Measurements from ENCODE around the gene LPCAT2. TPM values are rescaled to one million over a fixed set of nuclear protein-coding genes. Genes with fewer than 3 reads are reported as not detected.

LPCAT2 gene
- total RNA-seq, 2 donors from 2014 or later: 0.30 to 3.0 TPM

DNA sequence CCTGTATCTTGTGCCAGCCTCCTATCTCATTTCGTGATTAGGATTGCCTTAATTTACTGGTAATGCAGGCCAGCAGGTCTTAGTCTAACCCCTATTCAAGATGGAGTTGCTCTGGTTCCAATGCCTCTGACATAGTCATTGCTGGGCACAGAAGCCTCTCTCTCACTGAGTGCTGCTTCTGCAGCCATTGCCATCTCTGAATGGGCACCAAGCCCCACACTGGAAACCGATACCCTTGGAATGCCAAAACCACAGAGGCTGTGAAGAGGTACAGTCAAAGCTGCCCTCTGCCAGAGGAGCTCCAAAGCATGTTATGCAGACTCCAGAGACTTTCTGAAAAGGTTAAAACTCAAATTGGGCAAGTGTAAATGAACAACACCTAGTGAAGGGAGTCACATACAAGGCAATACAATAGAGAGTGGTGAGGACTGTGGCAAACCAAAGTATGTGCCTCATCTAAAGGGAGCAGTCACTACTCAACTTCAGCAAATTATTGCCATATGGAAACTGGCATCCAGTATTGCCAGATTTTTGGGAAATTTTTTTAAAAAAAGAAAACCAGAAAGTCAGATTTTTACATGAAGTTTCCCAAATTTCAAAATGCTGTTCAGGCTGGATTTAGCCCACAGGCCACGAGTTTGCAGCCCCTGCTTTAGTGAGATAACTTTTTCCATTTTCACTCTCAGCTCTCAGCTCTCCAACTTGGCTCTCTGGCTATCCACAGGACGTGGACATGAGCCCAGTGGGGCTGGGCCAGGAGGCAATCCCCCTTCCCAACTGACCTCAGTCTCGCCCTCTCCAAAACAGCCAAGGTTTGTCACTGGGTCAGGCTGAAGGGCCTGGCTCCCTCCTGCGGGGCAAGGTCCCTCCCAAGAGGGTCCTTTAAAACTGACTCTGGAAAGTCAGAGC, 32.0 kb upstream of the LPCAT2 start:
- no peak for DNase-seq (ENCODE audit: low spot score in 2 of 2)

DNA sequence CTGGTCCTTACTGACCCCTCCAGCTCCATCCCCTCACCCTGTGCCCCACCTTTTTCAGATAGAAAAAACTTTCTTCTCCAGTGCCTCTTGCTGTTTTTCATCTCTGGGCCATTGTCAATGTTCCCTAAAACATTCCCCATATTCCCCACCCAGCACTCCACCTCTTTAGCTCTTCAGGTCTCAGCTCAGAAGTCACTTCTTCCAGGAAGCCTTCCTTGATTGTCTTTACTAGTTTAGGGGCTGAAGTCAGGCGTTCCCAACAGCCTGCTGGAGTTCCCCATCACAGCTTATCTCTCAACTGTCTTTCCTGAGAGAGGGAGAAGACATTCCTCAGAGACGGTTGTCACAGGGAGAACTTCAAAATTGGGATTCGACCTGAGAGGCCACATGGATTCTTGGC, 31.1 kb upstream of the LPCAT2 start:
- no peaks in the 10 kb centered on the region for H3K9me3 Mint-ChIP-seq
- no peak for ATAC-seq
- peaks cover 0 to 4% of the 10 kb centered on the region in 2 donors for H3K36me3 Mint-ChIP-seq
- H3K27ac Mint-ChIP-seq: no peak overlapping the region
- DNase-seq (ENCODE audit: low spot score in 2 of 2): no peak

More for the DNA sequence above, 32.0 kb upstream of the LPCAT2 start:
- no peak for ATAC-seq
- Mint-ChIP-seq H3K9me3 (no peaks in the 10 kb centered on the region), H3K36me3 (peaks cover 0 to 4% of the 10 kb centered on the region in 2 donors), H3K27ac (no peak overlapping the region)

DNA sequence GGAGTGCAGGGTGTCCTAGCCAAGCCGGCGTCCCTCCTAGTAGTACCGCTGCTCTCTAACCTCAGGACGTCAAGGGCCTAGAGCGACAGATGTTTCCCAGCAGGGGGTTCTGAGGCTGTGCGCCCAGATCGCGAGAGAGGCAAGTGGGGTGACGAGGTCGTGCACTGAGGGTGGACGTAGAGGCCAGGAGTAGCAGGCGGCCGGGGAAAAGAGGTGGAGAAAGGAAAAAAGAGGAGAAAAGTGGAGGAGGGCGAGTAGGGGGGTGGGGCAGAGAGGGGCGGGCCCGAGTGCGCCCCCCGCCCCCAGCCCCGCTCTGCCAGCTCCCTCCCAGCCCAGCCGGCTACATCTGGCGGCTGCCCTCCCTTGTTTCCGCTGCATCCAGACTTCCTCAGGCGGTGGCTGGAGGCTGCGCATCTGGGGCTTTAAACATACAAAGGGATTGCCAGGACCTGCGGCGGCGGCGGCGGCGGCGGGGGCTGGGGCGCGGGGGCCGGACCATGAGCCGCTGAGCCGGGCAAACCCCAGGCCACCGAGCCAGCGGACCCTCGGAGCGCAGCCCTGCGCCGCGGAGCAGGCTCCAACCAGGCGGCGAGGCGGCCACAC, 29.9 kb upstream of the LPCAT2 start, which contains the start of gene MMP2:
Gene MMP2 (plus strand): TSS at position 372 of the 603 bp plus-strand sequence. CDS start 282 bp downstream, outside the sequence.
- DNase-seq (ENCODE audit: low spot score in 2 of 2) (no peak), ATAC-seq (peak in 1 of 2 donors; percentile 24)
- Mint-ChIP-seq H3K36me3 (peaks cover 0 to 4% of the 10 kb centered on the region in 2 donors), H3K27ac (no peak within 1 kb of the TSS), H3K9me3 (peaks cover 0 to 3% of the 10 kb centered on the region in 2 donors)

DNA sequence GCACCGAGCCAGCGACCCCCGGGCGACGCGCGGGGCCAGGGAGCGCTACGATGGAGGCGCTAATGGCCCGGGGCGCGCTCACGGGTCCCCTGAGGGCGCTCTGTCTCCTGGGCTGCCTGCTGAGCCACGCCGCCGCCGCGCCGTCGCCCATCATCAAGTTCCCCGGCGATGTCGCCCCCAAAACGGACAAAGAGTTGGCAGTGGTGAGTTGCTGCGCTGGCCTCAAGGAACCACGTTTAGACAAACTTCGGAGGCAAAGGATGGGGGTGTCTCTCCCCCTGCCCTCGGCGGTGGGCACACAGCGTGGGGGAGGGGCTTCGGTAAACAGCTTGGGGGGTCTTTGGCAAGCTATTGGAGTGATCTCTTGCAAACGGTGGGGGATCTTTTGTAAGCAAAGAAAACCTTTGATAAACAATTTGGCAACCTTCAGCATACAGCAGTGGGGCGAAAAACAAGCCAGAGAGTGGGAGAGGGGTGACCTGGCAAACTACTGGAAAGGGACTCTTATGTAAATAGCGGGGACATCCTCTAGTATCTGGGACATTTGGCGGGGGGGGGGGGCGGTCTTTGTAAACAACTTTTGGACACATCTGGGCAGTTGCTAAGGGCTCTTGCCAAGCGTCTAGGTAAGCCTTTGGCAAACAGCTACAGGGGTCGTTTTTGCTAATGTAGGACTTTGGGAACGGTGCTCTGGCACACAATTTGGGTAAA, 29.3 kb upstream of the LPCAT2 start:
- DNase-seq (ENCODE audit: low spot score in 2 of 2) (no peak), ATAC-seq (peak in 1 of 2 donors; percentile 18)
- Mint-ChIP-seq H3K36me3 (peaks cover 0 to 4% of the 10 kb centered on the region in 2 donors), H3K27ac (no peak overlapping the region), H3K9me3 (peaks cover 0 to 6% of the 10 kb centered on the region in 2 donors)

DNA sequence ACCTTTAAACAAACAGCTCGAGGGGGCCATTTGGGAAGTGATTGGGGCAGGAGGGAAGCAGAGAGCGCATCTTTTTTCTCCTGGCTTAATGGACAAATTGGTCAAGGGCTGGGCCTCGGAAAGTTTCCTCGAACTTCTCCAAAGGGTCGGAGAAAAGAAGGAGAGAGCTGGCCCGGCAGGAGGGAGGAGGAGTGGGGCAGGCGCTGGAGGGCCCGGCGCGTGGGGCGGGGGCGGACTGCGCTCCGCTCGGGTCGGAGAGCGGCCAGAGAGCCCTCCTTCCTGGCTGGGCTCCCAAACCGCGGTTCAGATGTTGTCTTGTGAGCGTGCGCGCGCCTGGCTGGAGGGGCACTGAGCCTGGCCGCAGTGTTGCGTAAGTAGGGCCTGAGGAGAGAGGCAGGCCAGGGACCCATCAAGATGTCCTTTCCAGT, 28.6 kb upstream of the LPCAT2 start:
- peaks cover 0 to 4% of the 10 kb centered on the region in 2 donors for H3K36me3 Mint-ChIP-seq
- DNase-seq (ENCODE audit: low spot score in 2 of 2) (no peak), ATAC-seq (no peak)
- peaks cover 0 to 10% of the 10 kb centered on the region in 2 donors for H3K9me3 Mint-ChIP-seq
- no peak overlapping the region for H3K27ac Mint-ChIP-seq

DNA sequence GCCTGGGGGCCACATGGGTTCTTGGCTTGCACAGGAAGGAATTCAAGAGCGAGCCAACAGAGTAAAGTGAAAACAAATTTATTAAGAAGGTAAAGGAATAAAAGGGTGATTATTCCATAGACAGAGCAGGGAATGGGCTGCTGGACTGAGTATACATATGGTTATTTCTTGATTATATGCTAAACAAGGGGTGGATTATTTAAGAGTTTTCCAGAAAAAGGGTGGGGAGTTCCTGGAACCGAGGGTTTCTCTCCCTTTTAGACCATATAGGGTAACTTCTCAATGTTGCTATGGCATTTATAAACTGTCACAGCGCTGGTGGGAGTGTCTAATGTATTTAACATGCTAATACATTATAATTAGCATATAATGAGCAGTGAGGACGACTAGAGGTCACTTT, 27.8 kb upstream of the LPCAT2 start:
- ATAC-seq: no peak
- H3K27ac Mint-ChIP-seq: no peak overlapping the region
- peaks cover 0 to 10% of the 10 kb centered on the region in 2 donors for H3K9me3 Mint-ChIP-seq
- DNase-seq (ENCODE audit: low spot score in 2 of 2): no peak
- peaks cover 0 to 4% of the 10 kb centered on the region in 2 donors for H3K36me3 Mint-ChIP-seq

DNA sequence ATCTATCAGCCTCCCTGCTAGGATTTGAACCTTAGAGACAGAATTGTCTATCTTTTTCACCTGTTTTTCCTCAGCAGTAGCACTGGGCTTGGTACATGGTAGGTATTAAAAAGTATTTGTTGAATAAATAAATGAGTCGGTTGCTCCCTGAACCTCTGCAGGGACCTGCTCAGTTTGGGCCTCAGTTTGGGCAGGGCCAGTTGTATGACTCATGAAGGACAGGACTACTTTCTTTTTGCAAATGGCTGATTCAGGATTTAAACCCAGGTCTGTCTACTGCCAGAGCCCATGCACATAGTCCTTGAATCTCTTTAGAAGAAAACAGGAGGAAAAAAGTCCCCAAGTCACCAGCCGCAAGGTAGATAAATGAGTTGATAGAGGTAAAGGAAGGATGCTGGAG, 26.8 kb upstream of the LPCAT2 start:
- H3K9me3 Mint-ChIP-seq: peaks cover 0 to 10% of the 10 kb centered on the region in 2 donors

DNA sequence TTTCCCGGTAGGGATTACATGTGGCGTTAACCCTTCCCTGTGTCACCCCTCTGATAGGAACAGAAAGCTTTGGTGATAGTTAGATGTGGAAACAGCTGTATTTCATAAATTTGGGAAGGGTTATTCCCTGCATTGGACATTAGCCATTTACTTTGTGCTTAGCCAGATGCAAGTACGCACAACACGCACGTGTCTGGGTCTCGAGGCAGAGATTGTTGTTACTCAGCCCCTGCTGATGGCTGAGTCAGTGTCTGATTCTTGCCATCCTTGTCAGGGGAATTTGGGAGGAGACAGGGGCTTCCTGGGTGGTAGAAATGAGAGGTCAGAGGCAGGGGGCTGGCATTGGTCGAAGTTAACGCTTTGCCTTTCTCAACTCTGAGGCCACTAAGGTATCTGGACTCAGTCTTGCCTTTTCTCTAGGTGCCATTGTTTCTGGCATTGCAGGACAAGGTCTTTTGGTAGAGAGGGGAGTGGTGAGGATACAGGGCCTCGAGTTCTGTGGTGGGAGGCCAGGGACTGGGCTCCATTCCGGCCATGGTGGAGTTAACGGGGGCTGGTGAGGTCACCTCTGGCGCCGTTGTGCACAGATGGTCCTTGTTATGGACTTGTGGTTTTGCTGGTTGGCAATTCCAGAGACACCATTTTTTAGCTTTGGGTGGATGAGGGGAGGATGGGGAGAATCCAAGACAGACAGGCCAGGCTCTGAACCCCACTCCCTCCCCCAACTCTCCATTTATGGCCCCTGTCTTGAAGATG, 21.6 kb upstream of the LPCAT2 start:
- DNase-seq (ENCODE audit: low spot score in 2 of 2): no peak
- H3K27ac Mint-ChIP-seq: no peak overlapping the region
- ATAC-seq: no peak
- no peaks in the 10 kb centered on the region for H3K36me3 Mint-ChIP-seq
- peaks cover 0 to 10% of the 10 kb centered on the region in 2 donors for H3K9me3 Mint-ChIP-seq

More for the DNA sequence above, 26.8 kb upstream of the LPCAT2 start:
- H3K36me3 Mint-ChIP-seq: peaks cover 0 to 4% of the 10 kb centered on the region in 2 donors
- DNase-seq (ENCODE audit: low spot score in 2 of 2): no peak
- H3K27ac Mint-ChIP-seq: no peak overlapping the region
- ATAC-seq: no peak

DNA sequence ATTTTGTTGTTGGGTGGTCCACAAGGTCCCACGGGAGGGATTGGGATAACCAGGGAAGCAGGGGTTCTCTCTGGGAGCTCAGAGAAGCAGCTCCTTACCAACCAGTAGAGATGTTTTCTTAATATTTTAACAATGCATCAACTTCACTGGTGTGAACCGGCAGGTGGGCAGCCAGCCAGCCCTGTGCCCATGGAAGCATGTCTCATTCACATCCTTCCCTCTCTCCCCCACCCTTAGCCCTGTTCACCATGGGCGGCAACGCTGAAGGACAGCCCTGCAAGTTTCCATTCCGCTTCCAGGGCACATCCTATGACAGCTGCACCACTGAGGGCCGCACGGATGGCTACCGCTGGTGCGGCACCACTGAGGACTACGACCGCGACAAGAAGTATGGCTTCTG, 20.6 kb upstream of the LPCAT2 start:
- no peak overlapping the region for H3K27ac Mint-ChIP-seq
- H3K36me3 Mint-ChIP-seq: no peaks in the 10 kb centered on the region
- H3K9me3 Mint-ChIP-seq: peaks cover 0 to 10% of the 10 kb centered on the region in 2 donors
- no peak for ATAC-seq
- no peak for DNase-seq (ENCODE audit: low spot score in 2 of 2)

DNA sequence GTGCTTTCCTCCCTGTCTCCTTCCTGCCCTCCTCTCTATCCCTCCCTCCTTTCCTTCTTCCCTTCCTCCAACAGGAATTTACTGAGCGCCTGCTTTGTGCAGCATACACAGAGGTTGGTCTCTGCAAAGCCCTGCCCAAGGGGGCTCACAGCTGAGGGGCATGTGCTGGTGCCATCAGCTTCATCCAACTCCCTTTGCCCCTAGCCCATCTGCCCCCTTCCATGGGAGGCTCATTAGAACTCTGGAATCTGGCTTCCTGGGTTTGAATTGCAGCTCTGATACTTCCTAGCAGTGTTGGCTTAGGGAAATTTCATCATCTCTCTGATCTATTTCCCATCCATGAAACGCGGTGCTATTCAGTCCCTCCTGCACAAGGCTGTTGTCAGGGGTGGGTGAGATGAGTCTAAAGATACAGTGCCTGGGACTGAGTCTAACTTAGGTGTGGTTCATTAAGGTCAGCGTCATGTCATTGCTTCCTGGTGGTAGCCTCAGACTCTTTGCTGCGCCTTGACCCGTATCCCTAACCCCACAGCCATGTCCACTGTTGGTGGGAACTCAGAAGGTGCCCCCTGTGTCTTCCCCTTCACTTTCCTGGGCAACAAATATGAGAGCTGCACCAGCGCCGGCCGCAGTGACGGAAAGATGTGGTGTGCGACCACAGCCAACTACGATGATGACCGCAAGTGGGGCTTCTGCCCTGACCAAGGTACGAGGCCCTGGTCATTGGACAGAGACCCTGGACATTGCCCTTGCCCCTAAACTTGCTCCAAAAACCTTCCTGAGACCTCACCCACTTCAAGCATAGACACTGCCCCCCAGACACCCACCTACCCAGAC, 19.5 kb upstream of the LPCAT2 start:
- DNase-seq (ENCODE audit: low spot score in 2 of 2) (no peak), ATAC-seq (no peak)
- Mint-ChIP-seq H3K36me3 (no peaks in the 10 kb centered on the region), H3K27ac (peak overlapping the region in 1 of 2 donors; percentile 56), H3K9me3 (peaks cover 0 to 6% of the 10 kb centered on the region in 2 donors)

DNA sequence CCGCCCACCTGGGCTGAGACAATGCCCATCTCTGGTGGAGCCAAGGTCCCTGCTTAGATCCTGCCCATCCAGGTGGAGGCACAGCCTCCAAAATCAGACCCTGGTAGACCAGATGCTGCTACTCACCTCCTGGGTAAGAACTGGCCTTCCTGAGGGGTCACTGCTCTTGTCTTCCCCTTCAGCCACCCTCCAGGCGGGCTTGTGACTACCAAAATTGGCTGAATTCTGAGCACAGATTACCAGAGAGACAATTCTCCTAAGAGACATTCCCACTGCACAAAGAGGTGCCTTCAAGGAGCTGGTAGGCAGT, 19.0 kb upstream of the LPCAT2 start:
- ATAC-seq (no peak), DNase-seq (ENCODE audit: low spot score in 2 of 2) (no peak)
- Mint-ChIP-seq H3K9me3 (peaks cover 0 to under 1% of the 10 kb centered on the region in 2 donors), H3K27ac (no peak overlapping the region), H3K36me3 (no peaks in the 10 kb centered on the region)

DNA sequence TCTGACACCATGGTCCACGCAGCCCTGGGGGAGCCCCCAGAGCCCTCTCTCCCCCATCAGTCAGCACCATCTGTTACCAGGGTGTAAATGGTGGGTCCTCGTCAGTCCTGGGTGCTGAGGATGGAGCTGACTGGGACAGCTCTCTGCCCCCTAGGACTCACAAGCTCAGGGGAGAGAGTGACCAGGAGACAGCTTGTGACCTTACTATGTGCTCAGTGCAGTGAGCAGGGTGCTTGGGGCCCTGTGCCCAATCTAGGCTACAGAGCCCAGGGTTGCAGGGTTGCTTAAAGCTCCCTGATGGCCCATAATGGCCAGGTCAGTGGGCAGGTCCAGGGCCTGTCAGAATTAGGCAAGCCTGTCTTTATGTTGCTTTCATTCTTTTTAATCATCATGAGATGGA, 18.6 kb upstream of the LPCAT2 start:
- H3K9me3 Mint-ChIP-seq: no peaks in the 10 kb centered on the region
- no peak for DNase-seq (ENCODE audit: low spot score in 2 of 2)
- no peaks in the 10 kb centered on the region for H3K36me3 Mint-ChIP-seq

DNA sequence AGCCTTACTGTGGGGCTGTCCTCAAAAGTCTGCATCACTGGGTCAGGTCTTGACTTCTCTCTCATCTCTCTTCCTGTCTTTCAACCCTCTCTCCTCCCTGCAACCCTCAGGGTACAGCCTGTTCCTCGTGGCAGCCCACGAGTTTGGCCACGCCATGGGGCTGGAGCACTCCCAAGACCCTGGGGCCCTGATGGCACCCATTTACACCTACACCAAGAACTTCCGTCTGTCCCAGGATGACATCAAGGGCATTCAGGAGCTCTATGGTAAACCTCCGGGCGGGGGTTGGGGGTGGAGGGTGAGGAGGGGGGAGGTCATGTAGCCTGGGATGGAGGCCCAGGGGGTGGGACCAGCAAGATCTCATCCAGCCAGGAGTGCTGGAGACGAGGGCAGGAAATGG, 17.2 kb upstream of the LPCAT2 start:
- no peaks in the 10 kb centered on the region for H3K36me3 Mint-ChIP-seq
- no peak for DNase-seq (ENCODE audit: low spot score in 2 of 2)
- H3K27ac Mint-ChIP-seq: no peak overlapping the region
- no peaks in the 10 kb centered on the region for H3K9me3 Mint-ChIP-seq
- ATAC-seq: no peak

More for the DNA sequence above, 18.6 kb upstream of the LPCAT2 start:
- no peak overlapping the region for H3K27ac Mint-ChIP-seq
- no peak for ATAC-seq

DNA sequence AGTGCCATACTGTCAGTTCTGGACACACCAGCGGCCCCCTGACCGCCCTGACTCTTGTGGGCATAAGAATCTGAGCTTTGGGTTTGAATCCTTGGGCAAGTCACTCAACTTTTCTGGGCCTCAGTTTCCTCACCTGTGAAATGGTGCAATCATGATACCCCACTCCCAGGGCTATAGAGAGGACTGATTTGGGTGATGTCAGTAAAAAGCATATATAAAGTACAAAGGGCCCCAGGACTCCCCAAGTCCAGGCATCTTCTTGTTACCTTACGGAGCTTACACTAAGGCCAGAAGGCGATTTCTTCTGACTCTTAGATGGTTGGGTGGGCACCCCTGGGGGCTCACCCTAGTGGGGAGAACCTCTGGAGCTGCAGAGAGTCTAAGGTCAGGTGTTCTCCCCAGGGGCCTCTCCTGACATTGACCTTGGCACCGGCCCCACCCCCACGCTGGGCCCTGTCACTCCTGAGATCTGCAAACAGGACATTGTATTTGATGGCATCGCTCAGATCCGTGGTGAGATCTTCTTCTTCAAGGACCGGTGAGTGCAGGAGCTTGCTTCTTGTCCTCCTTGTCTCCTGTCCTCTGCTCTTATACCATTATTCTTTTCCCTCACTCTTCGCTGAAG, 16.0 kb upstream of the LPCAT2 start:
- H3K27ac Mint-ChIP-seq: no peak overlapping the region
- ATAC-seq (no peak), DNase-seq (ENCODE audit: low spot score in 2 of 2) (no peak)
- no peaks in the 10 kb centered on the region for H3K36me3 Mint-ChIP-seq
- no peaks in the 10 kb centered on the region for H3K9me3 Mint-ChIP-seq

DNA sequence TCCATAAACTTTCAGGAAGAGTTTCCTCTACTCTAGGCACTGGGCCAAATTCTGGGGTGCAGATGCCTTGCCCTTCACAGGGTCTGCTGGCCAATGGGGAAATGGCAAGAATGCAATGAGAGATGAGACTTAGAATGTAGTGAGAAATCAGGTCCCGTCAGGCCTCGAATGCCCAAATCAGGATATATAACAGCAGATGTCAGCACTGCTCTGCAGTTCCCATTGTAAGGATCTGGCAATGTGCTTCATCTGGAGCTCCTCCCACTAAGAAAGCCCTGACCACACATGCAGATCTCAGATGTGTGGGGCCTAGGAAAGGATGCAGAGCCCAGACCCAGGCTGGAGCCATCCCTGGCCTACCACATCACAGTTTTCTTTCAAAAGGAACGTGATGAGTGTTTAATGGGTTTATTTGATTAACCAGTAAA, 13.9 kb upstream of the LPCAT2 start:
- no peaks in the 10 kb centered on the region for H3K9me3 Mint-ChIP-seq
- ATAC-seq: no peak
- no peaks in the 10 kb centered on the region for H3K36me3 Mint-ChIP-seq

More for the DNA sequence above, 13.9 kb upstream of the LPCAT2 start:
- DNase-seq (ENCODE audit: low spot score in 2 of 2): no peak
- no peak overlapping the region for H3K27ac Mint-ChIP-seq
